Measurements from ENCODE around the gene MET. TPM values are rescaled to one million over a fixed set of nuclear protein-coding genes. Genes with fewer than 3 reads are reported as not detected.

The MET gene
- total and polyA plus RNA-seq, 2 donors (not counting 3 experiments of a cell fraction or from before 2014, with no cell fraction given) = 21.1 to 44.5 TPM

DNA sequence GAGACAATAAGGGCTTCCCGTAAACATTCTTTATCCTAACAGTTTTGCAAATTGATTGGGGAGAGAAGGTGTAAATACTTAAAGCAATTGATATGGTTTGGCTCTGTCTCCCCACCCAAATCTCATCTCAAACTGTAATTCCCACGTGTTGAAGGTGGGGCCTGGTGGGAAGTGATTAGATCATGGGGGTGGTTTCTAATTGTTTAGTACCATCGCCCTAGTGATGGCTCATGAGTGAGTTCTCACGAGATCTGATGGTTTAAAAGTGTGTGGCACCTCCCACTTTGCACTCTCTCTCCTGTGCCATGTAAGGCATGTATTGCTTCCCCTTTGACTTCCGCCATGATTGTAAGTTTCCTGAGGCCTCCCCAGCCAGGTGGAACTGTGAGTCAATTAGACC lies 168.3 kb downstream of the MET start:
- dilution Hi-C loops (cut with MboI; ENCODE audit: extremely low pct_ligation_motif_present, low sequenced_read_pairs) (no loop called here), intact Hi-C loops (cut with micrococcal nuclease) (loop anchor here (2.0 kb wide), 1 partner anchor 13 kb away; no protein-coding TSS in a partner anchor)
- DNase-seq (ENCODE audit: low read depth, low spot score) (no peak), FAIRE-seq (no peak)
- Histone ChIP-seq H3K36me3 (ENCODE audit: control insufficient read depth in 2 of 2, extremely low read depth in 1 of 2, insufficient read depth in 2 of 2, low read length in 2 of 2) (no peaks in the 10 kb centered on the region), H3K4me1 (ENCODE audit: control insufficient read depth, extremely low read depth, insufficient read depth, low read length) (no peaks in the 10 kb centered on the region), H4K20me1 (replicated peaks; ENCODE audit: control insufficient read depth, extremely low read depth, insufficient read depth, low read length) (no peaks in the 10 kb centered on the region), H3K79me2 (ENCODE audit: control insufficient read depth, insufficient read depth, low read length) (no peaks in the 10 kb centered on the region), H3K27ac (ENCODE audit: insufficient read depth, low read depth, low read length) (no peak overlapping the region), H2AFZ (ENCODE audit: low read depth, low read length) (no peak overlapping the region), H3K4me2 (ENCODE audit: insufficient read depth, low read length) (no peak overlapping the region), H3K27me3 (ENCODE audit: control insufficient read depth in 2 of 2, insufficient read depth in 2 of 2, low read length in 2 of 2) (no peaks in the 10 kb centered on the region), H3K4me3 (replicated peaks in 1 of 3; ENCODE audit: insufficient read depth in 1 of 3, low read depth in 1 of 3, low read length in 3 of 3) (no peak overlapping the region), H3K9me1 (replicated peaks; ENCODE audit: control insufficient read depth, extremely low read depth, insufficient read depth, low read length) (no peaks in the 10 kb centered on the region), H3K9ac (replicated peaks; ENCODE audit: extremely low read depth, insufficient read depth, low read length) (no peak overlapping the region), H3K9me3 (replicated peaks; ENCODE audit: control insufficient read depth, insufficient read depth, low read length) (no peaks in the 10 kb centered on the region)
- ChIA-PET POLR2A (no interaction called here), CTCF (no interaction called here)
- no TSS peak for BruUV-seq (replicated peaks)
- TF ChIP-seq POLR2AphosphoS5 (IDR thresholded peaks at IDR 0.05; ENCODE audit: insufficient read depth, low read depth, low read length) = no peak
- TF ChIP-seq MAX (IDR thresholded peaks at IDR 0.05; ENCODE audit: insufficient read depth, insufficient read length) = no peak
- no peak for TF ChIP-seq JUN (IDR thresholded peaks at IDR 0.05; ENCODE audit: borderline replicate concordance, insufficient read depth, insufficient read length, low read depth)
- no peak for TF ChIP-seq EZH2 (IDR thresholded peaks at IDR 0.05; ENCODE audit: borderline replicate concordance, low read depth, low read length, severe bottlenecking)
- TF ChIP-seq CTCF (IDR thresholded peaks at IDR 0.05; ENCODE audit: extremely low read depth in 1 of 2, insufficient read depth in 1 of 2, low read depth in 1 of 2, low read length in 2 of 2) = no peak
- TF ChIP-seq POLR2A (IDR thresholded peaks at IDR 0.05; ENCODE audit: low read depth, low read length) = no peak
- TF ChIP-seq GATA2 (IDR thresholded peaks at IDR 0.05; ENCODE audit: insufficient read depth, insufficient read length, low read depth, low read length) = no peak
- TF ChIP-seq FOS (IDR thresholded peaks at IDR 0.05; ENCODE audit: borderline replicate concordance, insufficient read depth, low read length) = no peak
- no peak for TF ChIP-seq MYC (IDR thresholded peaks at IDR 0.05; ENCODE audit: low read depth, low read length)

Data from endothelial cell of umbilical vein (primary cell).